Endodermal cell (in vitro differentiated cells): ENCODE results near the gene SPECC1. TPM values are rescaled to one million over a fixed set of nuclear protein-coding genes. Genes with fewer than 3 reads are reported as not detected.

Source experiments
- DNase-seq: peaks from one replicate; pipeline ENCODE4 v3.0.0-alpha.2; 2017
- H3K27ac ChIP-seq: 2 replicates; pipeline ENCODE4 v1.5.1; 2013; ENCODE audit warnings: mild to moderate bottlenecking, low read depth, low read length, moderate library complexity
- H3K27me3 ChIP-seq: 2 replicates; pipeline ENCODE4 v1.6.1; 2013; ENCODE audit warnings: mild to moderate bottlenecking, low read length, moderate library complexity; ENCODE audit not compliant: insufficient read depth, control insufficient read depth, poor library complexity, severe bottlenecking
- H3K36me3 ChIP-seq: 2 replicates; pipeline ENCODE4 v1.7.0; 2013; ENCODE audit warnings: mild to moderate bottlenecking, low read length, moderate library complexity; ENCODE audit not compliant: control insufficient read depth, insufficient read depth
- H3K4me1 ChIP-seq: one replicate; pipeline ENCODE4 v1.7.0; 2013; ENCODE audit warnings: low read length; ENCODE audit not compliant: control insufficient read depth, insufficient read depth
- H3K4me3 ChIP-seq: 2 replicates; pipeline ENCODE4 v1.5.1; 2013; ENCODE audit warnings: mild to moderate bottlenecking, low read length, moderate library complexity
- H3K9ac ChIP-seq: 2 replicates; pipeline ENCODE4 v1.6.1; 2013; ENCODE audit warnings: mild to moderate bottlenecking, low read length, moderate library complexity; ENCODE audit not compliant: poor library complexity, severe bottlenecking; ENCODE audit errors: extremely low read depth
- H3K9me3 ChIP-seq: 2 replicates; pipeline ENCODE4 v1.6.1; 2013; ENCODE audit warnings: mild to moderate bottlenecking, low read length, moderate library complexity; ENCODE audit not compliant: control insufficient read depth
- H3K27ac Mint-ChIP-seq: 2 replicates; pipeline ENCODE4 v1.8.0; 2020; ENCODE audit warnings: mixed read lengths
- H3K27me3 Mint-ChIP-seq: 2 replicates; pipeline ENCODE4 v1.8.0; 2021; ENCODE audit warnings: mild to moderate bottlenecking, mixed read lengths; ENCODE audit not compliant: insufficient read depth
- H3K36me3 Mint-ChIP-seq: 2 replicates; pipeline ENCODE4 v1.8.0; 2020; ENCODE audit warnings: low read depth, mixed read lengths
- H3K4me1 Mint-ChIP-seq: 2 replicates; pipeline ENCODE4 v1.8.0; 2020; ENCODE audit warnings: mixed read lengths
- H3K4me3 Mint-ChIP-seq: 2 replicates; pipeline ENCODE4 v1.8.0; 2020; ENCODE audit warnings: mild to moderate bottlenecking, moderate library complexity, mixed read lengths
- H3K9me3 Mint-ChIP-seq: 2 replicates; pipeline ENCODE4 v1.8.0; 2020; ENCODE audit warnings: mild to moderate bottlenecking, mixed read lengths
- CTCF ChIP-seq: fragments of 200-600 bp; sonication (generic); conservative IDR thresholded peaks from 2 replicates; pipeline ENCODE4 v1.5.0; 2021; ENCODE audit warnings: antibody characterized with exemption, mild to moderate bottlenecking
- WGBS, 2 experiments: methylation state at CpG; one replicate each; pipeline versions ENCODE4 v1.1.5 to v1.1.7; 2013; ENCODE audit warnings: missing lambda C conversion rate in 2 of 2, mixed read lengths in 1 of 2; ENCODE audit not compliant: insufficient coverage in 1 of 2, insufficient read length in 1 of 2; 5-methylcytosine and 5-hydroxymethylcytosine counted together
- total RNA-seq, 2 donors: library from RNA; stranded (reverse); fragmentation: NEBNext Ultra II Directional in 1 of 2; extraction: Animal tissue kit (Norgen Biotek cat#: 25700) in 1 of 2; gene quantifications; 2 replicates in 1 of 2; 3 replicates in 1 of 2; pipeline ENCODE4 v1.2.1, GENCODE V29; 2021

The SPECC1 gene
- total RNA-seq, 2 donors from 2014 or later: 48.7 to 60.6 TPM

DNA sequence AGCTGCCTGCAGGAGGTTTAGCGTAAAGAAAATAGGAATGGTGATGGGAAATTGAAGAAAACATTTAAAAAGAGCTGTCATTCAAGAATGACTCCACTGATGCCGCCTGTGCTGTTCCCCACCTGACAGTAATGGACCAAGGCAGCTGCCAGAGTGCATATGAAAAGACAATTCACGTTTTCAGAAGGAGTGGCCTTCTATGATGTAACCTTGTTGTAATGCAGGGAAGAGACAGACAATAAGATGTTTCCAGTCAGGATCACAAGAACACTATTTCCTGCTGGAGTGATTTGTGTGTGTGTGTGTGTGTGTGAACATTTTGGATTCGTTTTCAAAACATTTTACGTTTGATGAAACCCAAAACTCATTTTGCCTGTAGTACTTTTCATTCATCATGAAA, 254.4 kb downstream of the SPECC1 start:
- Mint-ChIP-seq H3K27ac (no peak overlapping the region), H3K4me3 (no peak overlapping the region), H3K36me3 (peaks cover 29% of the 10 kb centered on the region), H3K4me1 (no peaks in the 10 kb centered on the region), H3K27me3 (no peaks in the 10 kb centered on the region), H3K9me3 (no peaks in the 10 kb centered on the region)
- Histone ChIP-seq H3K4me3 (no peak overlapping the region), H3K27ac (peak overlapping the region; percentile 66), H3K36me3 (peaks cover 18% of the 10 kb centered on the region), H3K4me1 (no peaks in the 10 kb centered on the region), H3K27me3 (no peaks in the 10 kb centered on the region), H3K9me3 (no peaks in the 10 kb centered on the region), H3K9ac (no peak overlapping the region)
- DNase-seq: no peak
- no peak for TF ChIP-seq CTCF
- 60 to 83% methylated on average over 3 to 5 of the region's 5 CpGs for WGBS, 2 experiments

GRCh38 chr17:20264996-20265395, 255.8 kb downstream of the SPECC1 start:
- Histone ChIP-seq H3K27me3 (no peaks in the 10 kb centered on the region), H3K4me1 (no peaks in the 10 kb centered on the region), H3K36me3 (peaks cover 15% of the 10 kb centered on the region), H3K9ac (no peak overlapping the region), H3K4me3 (no peak overlapping the region), H3K9me3 (no peaks in the 10 kb centered on the region), H3K27ac (no peak overlapping the region)
- H3K9me3 Mint-ChIP-seq: no peaks in the 10 kb centered on the region
- 93 to 96% methylated on average over 5 to 6 of the region's 6 CpGs for WGBS, 2 experiments
- H3K4me1 Mint-ChIP-seq: no peaks in the 10 kb centered on the region
- no peak overlapping the region for H3K4me3 Mint-ChIP-seq
- H3K27me3 Mint-ChIP-seq: no peaks in the 10 kb centered on the region
- H3K27ac Mint-ChIP-seq: no peak overlapping the region
- DNase-seq: no peak
- peaks cover 22% of the 10 kb centered on the region for H3K36me3 Mint-ChIP-seq
- TF ChIP-seq CTCF: no peak

DNA sequence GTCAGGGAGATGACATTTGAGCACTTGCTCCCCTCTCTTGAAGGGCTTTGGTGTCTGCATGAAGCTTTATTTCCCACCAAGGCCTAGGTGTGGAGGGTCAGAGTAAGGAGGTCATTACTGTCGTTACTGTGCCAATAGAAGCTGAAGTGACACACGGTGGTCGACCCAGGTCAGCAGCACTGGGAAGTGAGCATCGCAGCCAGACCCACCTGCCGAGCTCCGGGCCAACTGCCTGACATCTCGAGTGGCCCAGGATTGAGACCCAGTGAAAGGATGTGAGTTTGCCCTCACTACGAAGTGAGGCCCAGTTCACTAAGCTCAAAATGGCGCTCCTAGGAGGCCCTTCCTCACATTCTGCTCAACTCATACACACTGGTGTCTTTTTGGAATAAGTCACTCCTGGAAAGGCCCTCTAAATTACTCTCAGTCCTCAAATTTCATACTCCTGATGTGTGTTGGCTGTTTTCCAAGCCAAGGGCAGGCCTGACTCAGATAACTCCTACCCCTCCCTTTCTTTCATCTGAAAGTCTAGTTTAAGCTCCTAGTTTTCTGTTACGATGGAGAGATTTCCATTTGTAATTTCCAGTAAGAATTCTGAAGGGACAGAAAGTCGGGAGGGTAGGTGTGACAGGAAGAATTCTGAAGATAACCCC, 257.8 kb downstream of the SPECC1 start:
- Histone ChIP-seq H3K4me3 (no peak overlapping the region), H3K4me1 (no peaks in the 10 kb centered on the region), H3K9me3 (no peaks in the 10 kb centered on the region), H3K36me3 (peaks cover 4% of the 10 kb centered on the region), H3K27ac (no peak overlapping the region), H3K27me3 (no peaks in the 10 kb centered on the region), H3K9ac (no peak overlapping the region)
- Mint-ChIP-seq H3K27me3 (no peaks in the 10 kb centered on the region), H3K27ac (no peak overlapping the region), H3K4me3 (no peak overlapping the region), H3K4me1 (peaks cover 9% of the 10 kb centered on the region), H3K36me3 (peaks cover 11% of the 10 kb centered on the region), H3K9me3 (no peaks in the 10 kb centered on the region)
- TF ChIP-seq CTCF: no peak
- 96 to 97% methylated on average over 11 of the region's 11 CpGs for WGBS, 2 experiments
- peak; percentile 35 for DNase-seq
